Left renal pelvis (tissue), 4 donors: ENCODE measurements around the gene GPR84. TPM values are rescaled to one million over a fixed set of nuclear protein-coding genes. Genes with fewer than 3 reads are reported as not detected.
A peak's percentile ranks its signal among the peaks of the same experiment; 100 is the strongest.

Source experiments
- DNase-seq, 4 donors: peaks; one replicate each; pipeline ENCODE4 v3.0.0-alpha.2; 2013; ENCODE audit warnings: low read depth in 4 of 4, low spot score in 3 of 4
- polyA plus RNA-seq, 4 donors: library from polyadenylated mRNA; unstranded; fragments of 120-200 nt; gene quantifications; one replicate each; pipeline ENCODE4 v1.2.1, GENCODE V29; 2013; ENCODE audit not compliant: insufficient read length in 4 of 4

GPR84 gene
- polyA plus RNA-seq, 4 donors, result 0.11 to 1.5 (median 0.26) TPM; not detected in 1

DNA sequence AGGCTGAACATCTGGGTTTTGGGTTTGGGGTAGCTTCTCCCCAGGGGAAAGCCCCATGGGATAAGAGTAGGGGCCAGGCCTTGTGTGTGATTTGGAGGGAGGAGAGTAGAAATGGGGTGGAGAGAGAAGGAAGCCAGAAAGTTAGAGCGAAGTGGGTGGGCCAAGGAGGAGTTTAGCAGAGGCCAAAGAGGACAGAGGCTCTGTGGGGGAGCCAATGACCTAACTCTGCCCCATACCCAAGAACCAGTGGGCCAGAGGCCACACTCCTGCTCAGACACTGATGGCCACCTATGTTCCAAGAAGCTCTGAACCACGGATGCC is 10.9 kb upstream of the GPR84 start:
- no peak for DNase-seq

DNA sequence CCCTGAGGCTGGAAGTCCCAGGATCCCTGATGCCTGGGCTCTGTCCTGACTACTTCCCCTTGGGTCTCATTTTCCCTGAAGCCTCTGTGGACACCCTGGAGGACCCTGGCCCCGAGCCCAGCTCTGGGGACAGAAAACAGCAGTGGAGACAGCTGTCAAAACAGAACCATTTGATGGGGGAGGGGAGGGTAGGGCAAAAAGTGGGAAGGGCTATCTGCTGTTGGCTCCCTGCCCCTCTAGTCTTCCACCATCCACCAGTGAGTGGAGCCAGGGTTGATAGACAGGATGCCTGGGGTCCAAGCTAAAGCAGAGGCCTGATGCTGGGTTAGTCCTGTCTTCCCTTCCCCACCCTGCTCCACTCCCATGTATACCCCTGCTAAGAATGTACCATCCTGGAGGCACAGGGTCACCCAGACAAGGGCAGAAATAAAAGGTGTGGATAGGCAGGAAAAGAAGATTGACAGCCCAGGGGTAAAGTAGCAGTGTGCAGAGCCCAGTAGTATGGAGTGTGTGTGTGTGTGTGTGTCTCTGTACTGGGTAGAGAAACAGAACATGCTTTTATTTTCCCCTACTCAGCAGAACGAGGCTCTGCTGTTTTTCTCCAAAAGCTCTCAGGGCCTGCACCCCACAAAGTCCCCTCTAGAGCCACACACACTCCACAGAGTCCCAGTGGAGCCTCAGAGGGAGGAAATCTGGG is 10.4 kb upstream of the GPR84 start:
- no peak for DNase-seq

DNA sequence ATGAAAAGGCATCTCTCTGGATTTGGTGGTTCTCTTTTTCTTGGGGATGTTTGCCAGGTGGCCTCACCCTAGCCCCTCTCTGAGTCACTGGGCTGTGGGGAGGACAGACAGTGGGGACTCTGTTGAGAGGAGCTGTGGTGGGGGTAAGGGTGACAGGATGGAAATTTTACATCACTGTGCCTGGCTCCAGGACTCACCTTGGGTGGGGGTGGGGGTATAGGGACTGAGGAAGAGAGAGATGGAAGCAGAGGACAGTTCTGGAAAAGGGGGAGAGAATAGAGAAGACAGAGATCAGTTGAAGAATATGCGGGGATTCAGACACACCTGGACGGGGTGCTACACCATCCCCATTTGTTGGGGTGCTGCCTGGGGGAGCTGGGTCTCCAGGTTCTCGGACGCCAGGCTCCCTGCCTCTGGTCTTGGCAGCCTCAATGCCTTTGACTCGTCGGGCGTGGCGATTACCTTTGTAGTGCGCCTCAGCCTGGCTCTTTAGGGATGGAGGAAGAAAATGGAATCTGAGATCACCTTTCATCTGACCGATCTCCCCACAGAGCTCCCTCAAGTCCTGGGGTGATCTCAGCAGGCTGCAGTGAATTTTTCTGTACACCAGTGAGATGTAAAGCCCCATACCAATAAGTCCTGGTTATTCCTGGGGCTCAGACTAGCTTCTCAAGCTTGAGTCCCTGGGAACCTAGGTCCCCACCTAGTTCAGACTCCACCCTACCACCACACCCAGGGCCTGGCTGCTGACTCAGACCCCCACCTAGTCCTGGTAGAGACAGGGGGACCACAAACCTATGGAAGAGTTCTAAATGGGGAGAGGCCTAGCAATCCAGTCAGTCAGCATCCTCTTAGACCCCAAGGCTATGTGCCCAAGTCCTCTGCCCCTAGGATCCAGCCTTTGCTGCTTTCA is 9.6 kb upstream of the GPR84 start:
- DNase-seq, result no peak

DNA sequence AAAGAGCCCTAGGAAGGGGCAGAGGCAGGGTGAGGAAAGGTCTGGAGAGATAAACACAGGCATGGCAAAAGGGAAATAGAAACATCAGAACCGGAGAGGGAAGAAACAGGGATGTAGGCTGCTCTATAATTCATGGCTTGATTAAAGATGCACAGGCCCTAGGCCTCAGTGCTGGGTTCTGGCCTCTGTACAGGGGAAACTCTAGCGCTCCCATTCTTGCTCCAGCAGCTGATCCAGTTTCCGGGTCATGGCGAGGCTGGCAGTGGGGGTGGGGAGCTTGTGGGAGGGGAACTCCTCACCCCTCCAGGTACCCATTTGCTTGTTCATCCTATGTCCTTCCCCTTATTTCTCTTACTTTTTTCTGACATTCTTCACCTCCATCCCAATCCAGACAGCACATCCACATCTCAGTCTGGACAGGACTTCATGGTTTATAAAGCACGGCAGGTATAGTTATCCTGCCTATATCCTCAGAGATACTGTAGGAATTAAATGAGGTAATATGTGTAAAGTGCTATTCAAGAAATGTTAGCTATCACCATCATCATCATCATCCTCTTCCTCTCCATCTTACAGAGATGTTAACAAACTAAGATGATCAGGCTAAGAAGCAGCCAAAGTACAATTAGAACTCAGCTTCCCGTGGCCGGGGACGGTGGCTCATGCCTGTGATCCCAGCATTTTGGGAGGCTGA is 8.0 kb upstream of the GPR84 start:
- DNase-seq, result no peak

DNA sequence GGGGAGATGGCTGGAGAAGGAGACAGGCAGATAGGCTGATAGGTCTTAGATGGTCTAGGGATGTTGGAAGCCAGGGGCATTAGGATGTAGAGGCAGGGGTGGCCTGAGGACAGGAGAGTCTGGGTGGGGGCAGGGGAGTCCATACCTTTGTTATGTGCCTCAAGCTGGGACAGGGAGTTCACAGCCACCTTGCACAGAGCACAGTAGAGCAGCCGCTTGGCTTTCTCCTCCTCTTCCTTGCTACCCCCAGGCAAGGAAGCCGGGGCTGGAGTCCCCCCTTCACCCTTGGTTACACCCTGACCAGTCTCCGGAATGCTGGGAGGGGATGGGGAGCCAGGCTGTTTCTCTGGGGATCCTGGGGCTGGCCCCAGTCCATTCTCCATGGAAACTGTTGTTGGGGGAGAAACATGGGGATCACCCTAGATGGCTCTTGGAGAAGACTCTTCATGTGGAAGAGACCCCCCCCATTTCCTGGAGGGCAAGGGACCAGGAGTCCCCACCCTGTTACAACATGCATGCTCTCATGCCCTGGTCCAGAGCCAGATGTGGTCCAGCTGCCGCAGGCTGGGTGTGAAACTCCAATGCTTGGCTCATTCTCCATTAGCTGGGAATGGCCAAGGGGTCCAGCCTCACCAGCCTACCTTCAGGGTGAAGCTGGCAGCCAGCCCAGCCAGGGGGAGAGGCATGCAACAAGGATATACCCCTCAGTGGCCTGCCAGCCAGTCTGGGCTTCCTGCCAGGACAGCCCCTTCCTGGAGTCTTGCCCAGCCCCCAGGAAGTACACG is 7.2 kb upstream of the GPR84 start:
- DNase-seq, result no peak

DNA sequence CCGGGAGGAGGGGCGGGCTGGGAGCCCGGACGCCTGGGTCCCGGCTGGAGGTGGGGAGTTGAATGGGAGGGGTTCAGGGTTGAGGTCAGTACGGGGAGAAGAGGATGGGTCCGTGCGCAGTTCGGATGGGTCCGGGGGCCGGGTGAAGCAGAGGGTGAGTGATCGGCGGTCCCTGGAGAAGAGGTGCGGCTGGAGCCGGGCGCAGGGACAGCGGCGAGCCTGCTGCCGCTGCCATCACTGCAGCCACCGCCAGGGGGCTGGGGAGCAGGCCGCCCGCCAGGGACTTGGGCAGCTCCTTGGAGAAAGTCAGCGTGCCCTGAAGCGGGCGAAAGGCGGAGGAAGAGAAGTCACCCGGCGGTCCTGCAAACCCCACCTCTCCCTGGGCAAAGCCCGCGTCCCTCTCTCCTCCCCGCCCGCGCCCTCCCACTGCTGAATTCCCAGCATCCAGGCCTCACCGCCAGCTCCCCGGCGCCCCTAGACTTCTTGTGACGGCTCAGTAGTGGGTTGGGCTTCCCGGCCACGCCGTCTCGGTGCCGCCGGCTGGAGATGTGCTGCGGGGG is 6.0 kb upstream of the GPR84 start:
- DNase-seq, result no peak

DNA sequence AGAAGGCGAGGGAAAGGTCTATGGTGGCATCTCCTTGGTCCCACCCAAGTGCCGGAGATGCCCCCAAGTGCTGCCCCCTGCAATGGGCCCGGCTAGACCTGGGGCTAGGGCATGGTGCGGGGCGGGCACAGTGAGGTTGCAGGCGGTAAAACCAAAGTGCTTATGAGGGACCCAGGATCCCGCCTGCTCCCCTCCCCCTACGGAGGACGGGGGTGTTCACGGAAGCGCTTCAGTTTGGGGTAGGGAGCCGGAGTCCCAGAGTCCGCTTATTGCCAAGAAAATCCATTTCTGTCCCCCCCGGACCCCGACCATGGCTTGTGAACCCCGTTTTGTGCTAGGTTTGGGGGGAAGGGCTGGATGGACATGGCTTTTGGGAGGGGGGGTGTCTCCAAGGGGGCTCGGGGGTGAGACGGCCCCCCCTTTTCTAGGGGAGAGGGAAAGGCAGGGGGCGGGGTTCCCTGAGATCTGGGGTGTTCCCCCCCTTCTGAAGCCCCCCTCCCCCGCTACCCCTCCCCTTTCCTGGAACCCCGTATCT is 5.4 kb upstream of the GPR84 start:
- no peak for DNase-seq

DNA sequence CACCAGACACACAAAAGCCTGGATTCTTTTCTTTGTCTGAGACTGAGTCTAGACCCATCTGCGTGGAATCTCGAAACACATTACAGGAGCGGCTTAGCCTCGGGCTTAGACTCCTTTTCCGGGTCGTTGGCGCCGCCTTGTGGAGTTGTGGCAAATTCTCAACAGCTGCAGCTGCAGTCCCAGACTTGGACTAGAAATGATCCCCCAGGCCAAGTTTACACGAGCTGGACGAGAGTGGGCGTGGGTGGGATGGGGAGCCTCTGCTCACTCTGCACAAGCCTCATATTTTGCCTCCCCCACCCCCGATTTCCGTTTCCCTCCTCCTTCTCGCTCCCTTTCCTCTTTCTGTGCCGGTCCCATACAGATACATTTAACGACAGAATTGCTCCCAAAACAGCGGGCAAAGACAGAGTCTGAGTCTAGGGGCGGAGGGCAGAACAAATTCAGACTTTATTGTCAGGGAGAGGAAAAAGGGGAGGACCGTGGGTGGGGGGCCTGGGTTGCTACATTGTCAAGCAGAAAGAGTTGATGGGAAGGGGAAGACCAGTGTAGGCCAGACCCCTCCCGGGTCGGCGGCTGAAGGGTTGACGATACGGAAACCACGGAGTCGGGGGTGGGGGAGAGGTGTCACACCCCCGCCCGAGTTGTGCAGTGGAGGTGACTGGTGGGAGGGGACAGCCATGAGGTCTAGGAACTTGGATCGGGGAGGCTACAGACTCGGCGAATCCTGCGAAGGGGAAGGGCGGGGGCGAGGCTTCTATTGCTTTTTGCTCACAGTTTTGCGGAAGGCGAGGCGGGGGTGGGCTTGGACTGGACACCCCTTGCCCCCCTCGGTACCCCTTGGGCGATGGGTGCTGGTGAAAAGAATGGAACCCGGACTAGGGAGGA is 4.7 kb upstream of the GPR84 start:
- DNase-seq, result peak in 3 of 4 donors; percentile 85 to 91 (median 86)

DNA sequence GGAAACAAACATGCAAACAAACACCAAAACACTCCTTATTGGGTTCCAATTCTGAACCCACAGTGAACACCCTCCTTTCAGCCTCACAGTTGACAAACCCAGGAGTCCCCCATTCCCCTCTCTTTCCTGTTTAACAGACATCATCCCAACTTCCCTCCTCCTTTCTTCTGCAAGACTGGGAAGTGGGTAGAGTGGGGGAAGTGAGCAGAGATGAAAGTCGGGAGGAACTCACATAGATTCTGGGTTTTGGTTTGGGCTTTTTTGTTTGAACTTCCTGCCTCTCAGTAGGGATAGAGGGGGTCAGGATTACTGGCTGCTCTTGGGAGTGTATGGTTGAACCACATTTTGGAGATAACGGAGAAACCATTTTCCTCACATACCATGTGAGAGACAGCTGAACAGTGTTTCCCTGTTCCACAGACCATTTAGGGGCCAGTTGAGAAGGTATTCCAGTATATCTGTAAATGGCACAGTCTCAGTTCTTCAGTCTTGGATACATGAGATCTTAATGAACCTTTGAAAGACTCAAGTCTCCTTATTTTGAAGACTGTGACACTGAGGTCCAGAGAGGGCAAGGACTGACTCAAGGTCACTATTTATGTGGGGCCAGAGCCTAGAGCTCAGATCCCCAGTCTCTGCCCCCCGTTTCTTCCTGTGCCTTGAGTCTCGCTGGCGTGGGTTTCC is 3.9 kb upstream of the GPR84 start:
- DNase-seq, result no peak

DNA sequence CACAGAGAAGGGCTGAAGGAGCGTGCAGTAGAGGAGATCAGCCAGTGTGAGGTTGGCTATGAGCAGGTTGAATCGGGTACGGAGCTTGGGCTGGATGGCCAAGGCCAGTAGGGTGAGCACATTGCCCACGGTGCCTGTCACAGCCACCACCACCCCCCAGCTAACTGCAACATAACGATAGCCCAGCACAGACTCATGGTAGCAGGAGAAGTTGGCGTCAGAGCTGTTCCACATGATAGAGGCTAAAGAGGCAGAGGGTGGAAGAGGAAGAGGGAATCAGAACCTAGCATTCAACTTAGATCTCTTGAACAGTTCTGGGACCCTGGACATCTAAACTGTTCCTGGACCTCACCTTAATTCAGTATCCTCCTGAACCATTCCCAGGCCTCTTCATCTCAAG is 668 bp downstream of the GPR84 start:
- no peak for DNase-seq

DNA sequence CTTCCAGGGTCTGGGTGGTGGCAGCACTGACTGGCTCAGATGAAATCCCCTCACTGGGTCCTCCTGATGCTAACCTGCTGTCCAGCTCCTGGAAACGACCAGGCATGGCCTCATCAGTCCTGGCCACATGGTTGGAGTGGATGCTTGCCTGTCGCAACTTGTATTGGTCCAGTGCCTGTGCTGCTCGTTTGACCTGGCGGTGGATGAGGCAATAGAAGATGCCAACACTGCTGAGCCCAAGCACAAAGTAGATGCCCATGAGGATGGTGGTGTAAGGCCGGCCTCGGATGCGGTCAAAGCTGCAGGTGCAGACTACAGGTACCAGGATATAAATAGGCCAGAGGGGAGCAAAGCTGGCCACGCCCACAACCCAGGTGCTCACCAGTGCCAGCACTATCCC is 1.2 kb downstream of the GPR84 start:
- DNase-seq, result no peak

DNA sequence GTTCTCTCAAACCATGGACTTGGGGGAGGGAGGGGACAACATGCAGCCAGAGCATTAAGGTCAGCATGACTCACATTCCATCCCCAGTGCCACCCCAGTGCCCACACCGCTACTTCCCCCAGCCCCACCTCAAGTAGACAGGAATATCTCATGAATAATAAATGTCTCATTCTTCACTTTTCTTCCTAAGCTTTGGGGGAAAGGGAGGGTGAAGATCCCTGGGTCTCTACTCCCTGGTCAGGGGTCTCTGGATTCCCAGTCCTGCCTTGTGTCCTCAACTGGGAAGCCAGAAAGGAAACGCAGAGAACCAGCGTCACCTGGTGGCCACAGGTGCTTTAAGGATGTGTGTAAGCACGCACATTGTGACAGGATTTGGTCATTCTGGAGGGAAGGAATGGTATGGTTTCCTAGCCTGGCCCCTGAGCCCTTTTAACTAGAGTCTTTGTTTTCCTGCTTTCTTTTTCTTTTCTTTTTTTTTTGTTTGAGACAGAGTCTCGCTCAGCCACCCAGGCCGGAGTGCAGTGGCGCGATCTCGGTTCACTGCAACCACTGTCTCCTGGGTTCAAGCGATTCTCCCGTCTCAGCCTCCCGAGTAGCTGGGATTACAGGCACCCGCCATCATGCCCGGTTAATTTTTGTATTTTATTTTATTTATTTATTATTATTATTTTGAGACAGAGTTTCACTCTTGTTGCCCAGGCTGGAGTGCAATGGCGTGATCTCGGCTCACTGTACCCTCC is 3.4 kb downstream of the GPR84 start:
- peak in 1 of 4 donors; percentile 82 for DNase-seq

DNA sequence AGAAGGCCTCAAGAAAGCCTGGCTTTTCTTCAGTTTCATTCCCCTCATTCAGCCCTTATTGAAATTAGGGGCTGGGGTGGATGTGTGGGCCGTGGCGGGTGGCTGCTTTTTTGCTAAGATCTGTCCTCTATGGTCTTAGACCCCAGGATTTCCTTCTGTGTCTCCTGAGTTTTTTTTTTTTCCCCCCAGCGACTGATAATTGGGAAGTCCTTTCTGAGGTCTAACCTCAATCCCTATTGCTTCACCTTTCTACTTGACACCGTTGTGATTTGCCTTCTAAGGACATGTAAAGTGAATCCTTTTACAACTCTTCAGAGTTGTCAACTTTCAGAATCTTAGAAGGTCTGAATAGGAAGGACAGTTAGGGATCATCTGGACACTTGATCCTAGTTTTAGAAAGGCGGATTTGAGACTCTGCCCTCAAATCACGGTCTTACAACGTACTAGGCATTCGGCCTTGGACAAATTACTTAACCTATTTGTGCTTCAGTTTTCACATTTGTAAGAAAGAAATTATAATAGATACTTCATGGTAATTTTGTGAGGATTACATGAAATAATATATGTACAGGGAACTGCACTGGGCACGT is 4.4 kb downstream of the GPR84 start:
- no peak for DNase-seq

DNA sequence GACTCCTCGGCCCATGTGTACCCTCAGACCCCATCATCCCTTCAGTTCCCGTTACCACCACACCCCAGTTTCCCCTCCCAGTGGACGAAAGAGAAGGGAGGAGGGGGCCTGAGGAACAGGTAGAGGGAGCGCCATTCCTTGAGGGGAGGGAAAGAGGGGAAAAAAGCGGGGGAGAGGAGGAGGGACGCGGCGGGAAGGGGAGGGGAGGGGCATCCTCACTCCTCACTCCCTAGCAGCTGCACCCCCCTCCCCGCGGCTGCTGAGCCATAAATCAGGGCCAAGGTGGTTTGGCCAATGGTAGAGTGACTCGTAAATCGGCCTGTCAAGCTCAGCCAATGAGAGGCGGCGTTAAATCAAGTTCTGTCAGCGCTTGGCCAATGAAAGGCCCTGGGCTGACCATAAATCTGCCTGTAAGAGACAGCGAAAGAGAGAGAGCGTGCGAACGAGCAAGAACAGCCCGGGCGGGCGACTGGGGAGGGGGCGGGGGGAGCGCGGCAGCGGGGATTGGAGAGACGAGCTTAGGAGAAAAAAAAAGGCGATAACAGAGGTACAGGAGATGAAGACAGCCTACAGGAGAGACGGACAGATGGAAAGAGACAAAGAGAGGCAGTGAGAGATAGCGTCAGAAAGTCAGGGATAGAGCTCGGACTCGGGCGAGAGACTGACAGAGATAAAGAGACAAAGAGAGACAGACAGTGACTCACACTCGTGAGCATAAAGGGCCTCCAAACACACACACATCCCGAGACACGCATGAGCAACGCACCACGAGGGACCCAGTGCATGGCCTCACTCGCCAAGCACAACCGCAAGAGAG is 5.1 kb downstream of the GPR84 start:
- DNase-seq, result peak; percentile 99 to 100 (median 100)

DNA sequence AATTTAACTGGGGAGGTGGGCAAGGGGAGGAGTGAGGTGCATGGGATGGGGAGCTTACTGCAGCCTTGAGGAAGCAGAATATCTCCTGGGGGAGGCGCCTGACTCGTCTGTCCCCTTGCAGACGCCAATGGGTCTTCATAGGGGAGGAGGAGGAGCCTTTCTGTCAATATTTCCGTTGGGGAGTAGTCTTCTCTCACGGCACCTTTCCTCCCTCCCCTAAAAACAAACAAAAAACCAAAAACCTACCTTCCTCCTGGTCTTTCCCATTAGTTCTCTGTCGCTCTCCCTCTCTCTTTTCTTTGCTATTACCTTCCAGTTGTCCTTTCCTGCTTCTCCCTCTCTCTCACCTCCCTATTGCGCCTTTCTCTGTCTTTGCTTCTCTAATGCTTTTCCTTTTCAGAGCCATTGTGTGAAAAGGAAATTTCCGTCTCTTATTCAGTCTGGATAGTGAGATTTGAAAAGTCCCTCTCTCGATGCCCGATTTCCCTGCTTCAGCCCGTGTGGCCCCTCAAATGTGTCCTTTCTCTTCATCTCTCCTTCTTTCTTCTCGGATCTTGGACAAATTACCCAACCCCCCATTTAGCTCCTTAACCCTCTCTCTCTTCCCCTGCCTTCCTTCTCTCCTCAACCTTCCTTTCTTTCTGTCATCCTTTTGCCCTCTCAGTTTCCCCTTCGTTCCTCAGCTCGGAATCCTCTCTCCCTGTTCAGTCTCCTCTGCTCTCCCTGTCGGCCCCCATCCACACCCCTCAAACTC is 5.9 kb downstream of the GPR84 start:
- no peak for DNase-seq
